T-cell (primary cell): ENCODE measurements around the gene TSPAN14. TPM values are rescaled to one million over a fixed set of nuclear protein-coding genes. Genes with fewer than 3 reads are reported as not detected.
A peak's percentile ranks its signal among the peaks of the same experiment; 100 is the strongest.
"Not testable (repeated sequence)": the region's sequence is repeated elsewhere in the genome, so short reads cannot be mapped to it uniquely, and the experiment has no call there.

ENCODE experiments used
- ATAC-seq, 4 experiments: fragments of 200-7000 bp in 3 of 4; fragments of 150-1000 bp in 1 of 4; cut with Tn5 transposase; replicated peaks in 1 of 4; 1 replicate in 3 of 4; 2 replicates in 1 of 4; pipeline ENCODE4 v1.10.0; 2021; ENCODE audit warnings: moderate library complexity in 3 of 4, mild to moderate bottlenecking in 2 of 4, moderate number of reproducible peaks in 1 of 4
- CTCF ChIA-PET, 2 donors: fragments of 300-600 bp; sonication (Branson Sonifier 250); formaldehyde crosslinking; loops; one replicate each; lab custom pipeline; 2022; ENCODE audit warnings: antibody characterized with exemption in 2 of 2; lab: Charles Lee
- POLR2A ChIA-PET, 2 donors: fragments of 300-600 bp; sonication (Branson Sonifier 250); formaldehyde crosslinking; loops; one replicate each; lab custom pipeline; 2022; ENCODE audit warnings: antibody characterized with exemption in 2 of 2; lab: Charles Lee
- DNase-seq, 35 experiments: peaks; one replicate each; pipeline versions ENCODE4 v3.0.0 to v3.0.0-alpha.2; 2013 to 2023
- H3K27ac ChIP-seq: one replicate; pipeline ENCODE4 v1.5.1; 2013; ENCODE audit warnings: low read length
- H3K27me3 ChIP-seq, 2 experiments: replicated peaks in 1 of 2; 1 replicate in 1 of 2; 2 replicates in 1 of 2; pipeline versions ENCODE4 v1.6.1 to v1.7.0; 2013; ENCODE audit warnings: low read length in 1 of 2, mixed read lengths in 1 of 2; ENCODE audit not compliant: control insufficient read depth in 2 of 2, insufficient read depth in 2 of 2; ENCODE audit errors: extremely low read depth in 1 of 2
- H3K36me3 ChIP-seq, 2 donors: 1 replicate in 1 of 2; 2 replicates in 1 of 2; pipeline versions ENCODE4 v1.6.1 to v1.7.0; 2013; ENCODE audit warnings: low read length in 1 of 2; ENCODE audit not compliant: control insufficient read depth in 2 of 2, insufficient read depth in 1 of 2; ENCODE audit errors: extremely low read depth in 1 of 2
- H3K4me1 ChIP-seq, 2 experiments: 1 replicate in 1 of 2; 2 replicates in 1 of 2; pipeline versions ENCODE4 v1.6.1 to v1.7.0; 2013; ENCODE audit warnings: low read length in 2 of 2, mixed read lengths in 1 of 2; ENCODE audit not compliant: insufficient read depth in 2 of 2, control insufficient read depth in 1 of 2; ENCODE audit errors: extremely low read depth in 1 of 2
- H3K4me3 ChIP-seq, 2 donors: 1 replicate in 1 of 2; 2 replicates in 1 of 2; pipeline versions ENCODE4 v1.5.1 to v1.7.0; 2013; ENCODE audit warnings: mild to moderate bottlenecking in 2 of 2, low read length in 1 of 2, moderate library complexity in 1 of 2; ENCODE audit not compliant: control insufficient read depth in 1 of 2; ENCODE audit errors: extremely low read depth in 1 of 2
- H3K9me3 ChIP-seq: 2 replicates; pipeline ENCODE4 v1.7.0; 2013
- H3K27ac Mint-ChIP-seq, 2 donors: one replicate each; pipeline ENCODE4 v1.8.0; 2020 to 2021; ENCODE audit warnings: mild to moderate bottlenecking in 2 of 2, mixed read lengths in 2 of 2
- H3K27me3 Mint-ChIP-seq, 2 donors: one replicate each; pipeline ENCODE4 v1.8.0; 2021 to 2022; ENCODE audit warnings: mixed read lengths in 2 of 2
- H3K36me3 Mint-ChIP-seq: one replicate; pipeline ENCODE4 v1.8.0; 2021; ENCODE audit warnings: mixed read lengths
- H3K4me1 Mint-ChIP-seq, 3 donors: one replicate each; pipeline ENCODE4 v1.8.0; 2020 to 2022; ENCODE audit warnings: mixed read lengths in 3 of 3, mild to moderate bottlenecking in 1 of 3
- H3K4me3 Mint-ChIP-seq, 3 donors: one replicate each; pipeline ENCODE4 v1.8.0; 2020 to 2022; ENCODE audit warnings: mild to moderate bottlenecking in 3 of 3, mixed read lengths in 3 of 3, moderate library complexity in 3 of 3
- H3K9me3 Mint-ChIP-seq, 3 donors: one replicate each; pipeline ENCODE4 v1.8.0; 2020 to 2022; ENCODE audit warnings: mixed read lengths in 3 of 3
- WGBS: methylation state at CpG from one replicate; pipeline ENCODE4 v1.1.5; 2013; ENCODE audit warnings: missing lambda C conversion rate; ENCODE audit not compliant: insufficient coverage; 5-methylcytosine and 5-hydroxymethylcytosine counted together
- total RNA-seq, 35 experiments: library from RNA in 6 of 35; stranded (reverse) in 6 of 35; fragments of 120-200 nt in 1 of 35; gene quantifications; one replicate each; pipeline versions ENCODE4 v1.2.1 to v1.2.4 and lab custom pipeline; 2013 to 2026

The TSPAN14 gene
- total RNA-seq, 5 donors from 2014 or later (not counting 1 experiment from before 2014, with no cell fraction given) = 130 to 204 (median 194) TPM

DNA sequence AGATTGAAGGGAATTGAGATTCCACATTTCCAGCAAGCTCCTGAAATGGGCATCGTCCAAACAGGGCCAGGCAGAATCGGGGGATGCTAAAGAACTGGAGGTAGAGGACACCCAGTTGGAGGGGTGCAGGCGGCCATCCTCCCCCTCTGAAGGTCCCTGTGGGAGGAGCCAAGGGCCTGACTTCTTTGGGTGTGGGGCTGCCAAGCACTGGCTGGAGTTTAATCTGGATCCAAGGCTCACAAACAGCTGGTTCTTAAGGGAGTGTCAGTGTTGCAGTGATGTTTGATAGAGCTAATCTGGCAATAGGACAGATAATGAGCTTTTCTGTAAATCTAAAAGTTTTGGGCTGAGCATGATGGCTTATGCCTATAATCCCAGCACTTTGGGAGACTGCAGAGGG, 20.8 kb downstream of the TSPAN14 start:
- peaks cover 51% of the 10 kb centered on the region for H3K36me3 Mint-ChIP-seq
- ChIA-PET POLR2A (interaction anchor here (0.6 to 0.8 kb wide), 3 partner anchors 9 to 1134 kb away, joined by 3 to 7 read pairs (median 3); no protein-coding TSS in a partner anchor), CTCF (interaction anchor here in 1 of 2 donors (0.5 to 1.9 kb wide), 8 partner anchors 9 to 97 kb away, joined by 3 to 7 read pairs (median 4); no protein-coding TSS in a partner anchor)
- Histone ChIP-seq H3K27me3 (no peaks in the 10 kb centered on the region), H3K27ac (no peak overlapping the region), H3K36me3 (peaks cover 0 to 52% of the 10 kb centered on the region in 2 donors), H3K4me3 (no peak overlapping the region), H3K9me3 (no peaks in the 10 kb centered on the region), H3K4me1 (peaks cover 42 to 81% of the 10 kb centered on the region in 2 experiments)
- WGBS = no CpG with 5 or more reads among the region's 3 CpGs
- ATAC-seq = no peak
- H3K4me1 Mint-ChIP-seq = peaks cover 79 to 87% (median 86%) of the 10 kb centered on the region in 3 donors
- H3K27ac Mint-ChIP-seq = peak overlapping the region; percentile 95 to 98
- H3K4me3 Mint-ChIP-seq = no peak overlapping the region
- DNase-seq = no peak
- H3K27me3 Mint-ChIP-seq = no peaks in the 10 kb centered on the region
- peaks cover 0 to 6% (median 6%) of the 10 kb centered on the region in 3 donors for H3K9me3 Mint-ChIP-seq

DNA sequence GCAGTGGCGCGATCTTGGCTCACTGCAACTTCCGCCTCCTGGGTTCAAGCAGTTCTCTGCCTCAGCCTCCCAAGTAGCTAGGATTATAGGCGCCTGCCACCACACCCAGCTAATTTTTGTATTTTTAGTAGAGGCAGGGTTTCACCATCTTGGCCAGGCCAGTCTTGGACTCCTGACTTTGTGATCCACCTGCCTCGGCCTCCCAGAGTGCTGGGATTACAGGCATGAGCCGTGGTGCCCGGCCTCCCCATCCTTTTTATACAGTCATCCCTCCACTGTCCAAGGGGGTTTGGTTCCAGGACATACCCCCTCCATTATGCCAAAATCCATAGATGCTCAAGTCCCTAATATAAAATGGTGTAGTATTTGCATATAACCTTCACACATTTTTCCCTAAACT, 21.5 kb downstream of the TSPAN14 start:
- DNase-seq, H3K4me3 Mint-ChIP-seq, H3K4me3 ChIP-seq, H3K27ac ChIP-seq, H3K9me3 ChIP-seq, ATAC-seq, H3K27me3 Mint-ChIP-seq, H3K9me3 Mint-ChIP-seq, H3K27me3 ChIP-seq: not testable (repeated sequence)
- 100% methylated on average over 1 of the region's 7 CpGs for WGBS
- Mint-ChIP-seq H3K4me1 (peaks cover 78 to 87% (median 85%) of the 10 kb centered on the region in 3 donors), H3K36me3 (peaks cover 56% of the 10 kb centered on the region), H3K27ac (peak overlapping the region; percentile 66 to 95)
- H3K4me1 ChIP-seq = peaks cover 35 to 75% of the 10 kb centered on the region in 2 experiments
- H3K36me3 ChIP-seq = peaks cover 0 to 46% of the 10 kb centered on the region in 2 donors
- ChIA-PET POLR2A (interaction anchor here in 1 of 2 donors (0.6 to 0.7 kb wide), 2 partner anchors 22 to 25 kb away, joined by 7 to 8 read pairs; no protein-coding TSS in a partner anchor), CTCF (interaction anchor here in 1 of 2 donors (0.5 to 1.9 kb wide), 7 partner anchors 8 to 97 kb away, joined by 3 to 7 read pairs (median 4); no protein-coding TSS in a partner anchor)

DNA sequence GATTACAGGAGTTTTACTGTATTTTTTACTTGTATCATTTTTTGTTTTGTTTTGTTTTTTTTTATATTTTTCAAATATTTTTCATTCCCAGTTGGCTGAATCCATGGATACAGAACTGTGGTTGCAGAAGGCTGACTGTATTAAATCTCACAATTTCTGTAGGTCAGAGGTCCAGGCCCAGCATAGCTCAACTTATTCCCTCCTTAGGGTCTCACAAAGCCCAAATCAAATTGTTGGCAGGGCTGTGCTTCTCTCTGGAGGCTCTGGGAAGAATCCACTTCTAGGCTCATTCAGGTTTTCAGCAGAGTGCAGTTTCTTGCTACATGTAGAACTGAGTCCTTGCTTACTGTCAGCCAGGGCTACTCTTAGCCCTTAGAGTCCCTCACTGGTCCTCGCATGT, 22.6 kb downstream of the TSPAN14 start:
- ChIA-PET POLR2A (no interaction called here), CTCF (interaction anchor here in 1 of 2 donors (0.7 to 1.5 kb wide), 2 partner anchors 14 to 29 kb away, joined by 3 read pairs; no protein-coding TSS in a partner anchor)
- DNase-seq = no peak
- no peaks in the 10 kb centered on the region for H3K27me3 Mint-ChIP-seq
- H3K9me3 ChIP-seq = no peaks in the 10 kb centered on the region
- no peak overlapping the region for H3K4me3 ChIP-seq
- peaks cover 78 to 86% (median 84%) of the 10 kb centered on the region in 3 donors for H3K4me1 Mint-ChIP-seq
- H3K27ac ChIP-seq = no peak overlapping the region
- H3K27me3 ChIP-seq = no peaks in the 10 kb centered on the region
- H3K36me3 Mint-ChIP-seq = peaks cover 55% of the 10 kb centered on the region
- ATAC-seq = no peak
- peak overlapping the region; percentile 80 to 84 for H3K27ac Mint-ChIP-seq
- 80% methylated on average over 1 of the region's 1 CpG for WGBS
- peaks cover 28 to 73% of the 10 kb centered on the region in 2 experiments for H3K4me1 ChIP-seq
- H3K9me3 Mint-ChIP-seq = peaks cover 0 to 6% (median 6%) of the 10 kb centered on the region in 3 donors
- peak overlapping the region in 1 of 3 donors; percentile 40 for H3K4me3 Mint-ChIP-seq
- H3K36me3 ChIP-seq = peaks cover 0 to 50% of the 10 kb centered on the region in 2 donors

DNA sequence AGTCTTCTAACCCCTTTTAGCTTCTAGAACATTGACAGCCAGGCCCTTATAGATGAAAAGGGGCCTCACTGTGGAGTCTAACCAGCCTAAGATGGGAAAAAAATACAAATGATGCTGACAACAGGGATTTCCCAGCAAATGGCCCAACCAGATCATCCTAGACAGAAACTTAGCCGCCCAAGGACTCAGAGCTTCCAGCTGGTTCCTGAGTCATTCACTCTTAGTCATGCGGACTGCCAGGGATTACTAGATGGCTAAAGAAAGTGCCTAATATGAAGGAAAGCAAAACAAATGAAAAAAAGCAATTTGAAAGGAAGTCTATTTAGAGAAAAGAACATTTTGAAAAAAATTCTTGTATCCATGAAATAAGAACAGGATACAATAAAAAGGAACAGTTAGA, 23.7 kb downstream of the TSPAN14 start:
- peaks cover 78 to 85% (median 78%) of the 10 kb centered on the region in 3 donors for H3K4me1 Mint-ChIP-seq
- DNase-seq (no peak), ATAC-seq (no peak)
- WGBS = 100% methylated on average over 1 of the region's 2 CpGs
- H3K9me3 ChIP-seq = no peaks in the 10 kb centered on the region
- H3K36me3 Mint-ChIP-seq = peaks cover 51% of the 10 kb centered on the region
- ChIA-PET CTCF (interaction anchor here (0.6 to 1.5 kb wide), 4 partner anchors 15 to 70 kb away, joined by 3 read pairs; partner anchors contain the start of gene PRXL2A (in 1 of the 2)), POLR2A (no interaction called here)
- H3K27me3 Mint-ChIP-seq = no peaks in the 10 kb centered on the region
- peak overlapping the region in 1 of 3 donors; percentile 1 for H3K4me3 Mint-ChIP-seq
- peaks cover 0 to 6% (median 6%) of the 10 kb centered on the region in 3 donors for H3K9me3 Mint-ChIP-seq
- H3K27ac Mint-ChIP-seq = peak overlapping the region; percentile 80 to 84
- peaks cover 0 to 48% of the 10 kb centered on the region in 2 donors for H3K36me3 ChIP-seq
- H3K4me3 ChIP-seq = no peak overlapping the region
- H3K4me1 ChIP-seq = peaks cover 21 to 73% of the 10 kb centered on the region in 2 experiments
- H3K27me3 ChIP-seq = no peaks in the 10 kb centered on the region
- peak overlapping the region; percentile 26 for H3K27ac ChIP-seq

DNA sequence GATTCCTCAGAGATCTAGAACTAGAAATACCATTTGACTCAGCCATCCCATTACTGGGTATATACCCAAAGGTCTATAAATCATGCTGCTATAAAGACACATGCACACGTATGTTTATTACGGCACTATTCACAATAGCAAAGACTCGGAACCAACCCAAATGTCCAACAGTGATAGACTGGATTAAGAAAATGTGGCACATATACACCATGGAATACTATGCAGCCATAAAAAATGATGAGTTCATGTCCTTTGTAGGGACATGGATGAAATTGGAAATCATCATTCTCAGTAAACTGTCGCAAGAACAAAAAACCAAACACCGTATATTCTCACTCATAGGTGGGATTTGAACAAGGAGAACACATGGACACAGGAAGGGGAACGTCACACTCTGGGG, 26.3 kb downstream of the TSPAN14 start:
- CTCF ChIA-PET, ATAC-seq, H3K27ac ChIP-seq, H3K27me3 ChIP-seq, H3K9me3 ChIP-seq, H3K4me3 ChIP-seq, H3K4me3 Mint-ChIP-seq, POLR2A ChIA-PET, H3K27me3 Mint-ChIP-seq, H3K9me3 Mint-ChIP-seq, DNase-seq: not testable (repeated sequence)
- WGBS = no CpG with 5 or more reads among the region's 6 CpGs
- Mint-ChIP-seq H3K27ac (peak overlapping the region; percentile 86), H3K4me1 (peaks cover 76 to 85% (median 78%) of the 10 kb centered on the region in 3 donors), H3K36me3 (peaks cover 45% of the 10 kb centered on the region)
- H3K4me1 ChIP-seq = peaks cover 25 to 67% of the 10 kb centered on the region in 2 experiments
- H3K36me3 ChIP-seq = peaks cover 0 to 39% of the 10 kb centered on the region in 2 donors

DNA sequence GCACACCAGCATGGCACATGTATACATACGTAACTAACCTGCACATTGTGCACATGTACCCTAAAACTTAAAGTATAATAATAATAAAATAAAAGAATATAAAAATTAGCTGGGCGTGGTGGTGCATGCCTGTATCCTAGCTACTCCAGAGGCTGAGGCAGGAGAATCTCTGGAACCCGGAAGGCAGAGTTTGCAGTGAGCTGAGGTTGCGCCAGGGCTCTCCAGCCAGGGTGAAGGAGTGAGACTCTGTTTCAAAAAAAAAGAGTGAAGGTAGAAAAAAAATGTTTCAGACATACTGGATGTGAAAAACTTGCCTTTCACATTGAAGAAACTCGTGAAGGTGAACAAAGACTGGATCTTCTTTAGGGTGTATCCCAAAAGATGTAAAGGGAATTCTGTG, 26.7 kb downstream of the TSPAN14 start:
- POLR2A ChIA-PET = no interaction called here
- 84% methylated on average over 4 of the region's 5 CpGs for WGBS
- CTCF ChIA-PET = no interaction called here
- H3K4me3 ChIP-seq = no peak overlapping the region
- H3K4me1 ChIP-seq = peaks cover 29 to 67% of the 10 kb centered on the region in 2 experiments
- peaks cover 0 to 39% of the 10 kb centered on the region in 2 donors for H3K36me3 ChIP-seq
- H3K36me3 Mint-ChIP-seq = peaks cover 45% of the 10 kb centered on the region
- DNase-seq (no peak), ATAC-seq (no peak)
- H3K27me3 ChIP-seq = no peaks in the 10 kb centered on the region
- peaks cover 76 to 86% (median 78%) of the 10 kb centered on the region in 3 donors for H3K4me1 Mint-ChIP-seq
- no peaks in the 10 kb centered on the region for H3K9me3 ChIP-seq
- peaks cover 0 to 6% (median 6%) of the 10 kb centered on the region in 3 donors for H3K9me3 Mint-ChIP-seq
- H3K27ac Mint-ChIP-seq = peak overlapping the region; percentile 84 to 86
- H3K4me3 Mint-ChIP-seq = peak overlapping the region in 1 of 3 donors; percentile 57
- peak overlapping the region; percentile 29 for H3K27ac ChIP-seq
- no peaks in the 10 kb centered on the region for H3K27me3 Mint-ChIP-seq
